Spleen (tissue), 11 donors: ENCODE results near the gene RPUSD1. TPM values are rescaled to one million over a fixed set of nuclear protein-coding genes. Genes with fewer than 3 reads are reported as not detected.

ENCODE experiments used
- DNase-seq: peaks from one replicate; pipeline ENCODE4 v3.0.0-alpha.2; 2020
- H3K27ac ChIP-seq, 8 donors: fragments of 200-600 bp; sonication (generic) in 7 of 8; 1 replicate in 4 of 8; 2 replicates in 4 of 8; pipeline versions ENCODE4 v1.5.0 to v1.8.0; 2016 to 2021; ENCODE audit warnings: inconsistent platforms in 4 of 8, mild to moderate bottlenecking in 4 of 8, moderate library complexity in 1 of 8
- H3K27me3 ChIP-seq, 7 donors: fragments of 200-600 bp; sonication (generic) in 6 of 7; replicated peaks in 1 of 7; 1 replicate in 4 of 7; 2 replicates in 3 of 7; pipeline versions ENCODE4 v1.5.0 to v1.8.0; 2016 to 2021; ENCODE audit warnings: inconsistent platforms in 3 of 7, mild to moderate bottlenecking in 1 of 7
- H3K36me3 ChIP-seq, 6 donors: fragments of 200-600 bp; sonication (generic) in 5 of 6; 1 replicate in 4 of 6; 2 replicates in 2 of 6; pipeline versions ENCODE4 v1.5.0 to v1.8.0; 2016 to 2021; ENCODE audit warnings: inconsistent platforms in 2 of 6
- H3K4me1 ChIP-seq, 6 donors: fragments of 200-600 bp; sonication (generic) in 5 of 6; 1 replicate in 3 of 6; 2 replicates in 3 of 6; pipeline versions ENCODE4 v1.5.0 to v1.8.0; 2016 to 2021; ENCODE audit warnings: inconsistent platforms in 3 of 6
- H3K4me3 ChIP-seq, 8 donors: fragments of 200-600 bp; sonication (generic) in 7 of 8; 1 replicate in 4 of 8; 2 replicates in 4 of 8; pipeline versions ENCODE4 v1.5.0 to v1.8.0; 2016 to 2021; ENCODE audit warnings: inconsistent platforms in 4 of 8, mild to moderate bottlenecking in 4 of 8, moderate library complexity in 2 of 8
- H3K9me3 ChIP-seq, 8 donors: fragments of 200-600 bp; sonication (generic) in 7 of 8; 1 replicate in 4 of 8; 2 replicates in 4 of 8; pipeline versions ENCODE4 v1.5.0 to v1.8.0; 2016 to 2021; ENCODE audit warnings: inconsistent platforms in 4 of 8
- CTCF ChIP-seq, 11 experiments: fragments of 200-600 bp in 7 of 11; fragments of 450-650 bp in 4 of 11; sonication (generic) in 4 of 11; IDR thresholded peaks in 8 of 11; conservative IDR thresholded peaks in 3 of 11; 1 replicate in 7 of 11; 2 replicates in 4 of 11; pipeline versions ENCODE4 v1.4.0 to v1.8.0; 2016 to 2021; ENCODE audit warnings: antibody characterized with exemption in 11 of 11, inconsistent platforms in 4 of 11, mild to moderate bottlenecking in 1 of 11
- POLR2A ChIP-seq, 3 donors: fragments of 450-650 bp; IDR thresholded peaks; one replicate each; pipeline ENCODE4 v1.5.1; 2017; ENCODE audit warnings: antibody characterized with exemption in 3 of 3, mild to moderate bottlenecking in 1 of 3
- POLR2AphosphoS5 ChIP-seq, 3 donors: sonication (generic); formaldehyde crosslinking; IDR thresholded peaks; one replicate each; pipeline ENCODE4 v1.5.1; 2017; ENCODE audit warnings: antibody characterized with exemption in 3 of 3
- WGBS, 5 donors: extraction: QIAGEN DNeasy Blood & Tissue Kit in 3 of 5; methylation state at CpG; one replicate each; pipeline versions ENCODE4 v1.1.5 to v1.1.7; 2013 to 2018; 5-methylcytosine and 5-hydroxymethylcytosine counted together
- intact Hi-C: fragments of 100-400 bp; cut with DNase I; formaldehyde crosslinking; loops from one replicate; pipeline ENCODE4 v1.15.0; 2023; ENCODE audit warnings: low total_unique reads
- polyA plus RNA-seq, 3 donors: library from polyadenylated mRNA; stranded (reverse); fragments of 200-250 nt; gene quantifications; one replicate each; pipeline ENCODE4 v1.2.1, GENCODE V29; 2013
- total RNA-seq, 7 donors: library from RNA; depleted of rRNA in 3 of 7; stranded (reverse); fragments of >200 nt in 3 of 7; fragmentation: NEBNext Ultra II Directional in 4 of 7; extraction: Animal tissue kit (Norgen Biotek cat#: 25700) in 4 of 7; gene quantifications; one replicate each; pipeline versions ENCODE4 v1.1.0 to v1.2.1, GENCODE V29; 2016 to 2021
- donor health status: healthy with polysubstance abuse.
- donor health status: DM: no; HTN: no; CAD: no; lungs with moderate emphysema.
- donor health status: DM: no; HTN: no; CAD: no.
- donor health status: Bipolar disorder and iron deficiency.
- donor health status: healthy.
- donor health status: DM: no; HTN: no; CAD: no.
- donor health status: DM: yes; HTN: yes; CAD: no.

The RPUSD1 gene
- total and polyA plus RNA-seq, 10 donors: 17.9 to 34.2 (median 21.7) TPM

DNA sequence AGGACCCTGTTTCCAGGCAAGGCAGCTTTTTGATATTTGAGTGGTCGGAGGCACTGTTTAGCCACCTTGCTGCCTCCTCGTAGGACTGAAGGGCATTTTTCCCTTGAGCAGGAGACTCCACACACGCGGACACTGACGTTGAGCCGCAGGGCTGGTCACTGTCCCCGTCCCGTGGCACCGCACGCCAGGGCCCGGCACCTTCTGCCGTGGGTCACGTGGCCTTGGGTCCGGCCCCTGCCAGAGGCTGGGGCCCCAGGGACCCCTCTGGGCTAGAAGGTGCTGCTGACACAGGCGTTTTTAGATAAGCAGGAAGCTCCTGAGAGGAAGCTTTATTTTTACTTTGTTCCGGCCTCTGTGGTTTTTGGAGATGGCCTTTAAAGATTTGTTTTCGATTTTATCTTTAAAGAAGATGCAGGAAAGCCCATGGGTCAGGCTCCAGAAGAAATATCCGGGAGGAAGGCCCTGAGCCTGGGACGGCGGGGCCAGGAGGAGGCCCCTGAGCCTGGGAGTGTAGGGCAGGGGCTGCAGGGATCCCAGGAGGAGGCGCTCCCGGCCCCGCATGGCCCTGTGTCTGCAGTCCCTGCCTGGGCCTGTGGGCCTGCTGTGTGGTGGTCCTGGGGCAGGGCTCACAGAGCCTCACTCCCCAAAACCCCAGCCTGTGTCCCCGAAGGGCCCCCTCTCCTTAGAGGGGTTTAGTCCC lies 42.8 kb upstream of the RPUSD1 start:
- DNase-seq: no peak
- intact Hi-C loops: no loop called here
- TF ChIP-seq POLR2A (IDR thresholded peaks at IDR 0.05) (no peak), POLR2AphosphoS5 (IDR thresholded peaks at IDR 0.05) (peak in 2 of 3 donors; percentile 54 to 58), CTCF (IDR thresholded peaks at IDR 0.05 in 8 of 11, conservative IDR thresholded peaks at IDR 0.05 in 3 of 11) (no peak)
- H3K36me3 ChIP-seq: no peaks in the 10 kb centered on the region
- peaks cover 0 to 18% (median 7%) of the 10 kb centered on the region in 6 donors for H3K4me1 ChIP-seq
- peaks cover 0 to 22% (median 10%) of the 10 kb centered on the region in 8 donors for H3K9me3 ChIP-seq
- 20 to 41% (median 27%) methylated on average over 16 to 24 of the region's 24 CpGs for WGBS, 5 donors
- H3K27ac ChIP-seq: peak overlapping the region in 2 of 8 donors; percentile 15 to 17
- H3K27me3 ChIP-seq: peaks cover 0 to 52% (median 0%) of the 10 kb centered on the region in 7 donors
- no peak overlapping the region for H3K4me3 ChIP-seq

DNA sequence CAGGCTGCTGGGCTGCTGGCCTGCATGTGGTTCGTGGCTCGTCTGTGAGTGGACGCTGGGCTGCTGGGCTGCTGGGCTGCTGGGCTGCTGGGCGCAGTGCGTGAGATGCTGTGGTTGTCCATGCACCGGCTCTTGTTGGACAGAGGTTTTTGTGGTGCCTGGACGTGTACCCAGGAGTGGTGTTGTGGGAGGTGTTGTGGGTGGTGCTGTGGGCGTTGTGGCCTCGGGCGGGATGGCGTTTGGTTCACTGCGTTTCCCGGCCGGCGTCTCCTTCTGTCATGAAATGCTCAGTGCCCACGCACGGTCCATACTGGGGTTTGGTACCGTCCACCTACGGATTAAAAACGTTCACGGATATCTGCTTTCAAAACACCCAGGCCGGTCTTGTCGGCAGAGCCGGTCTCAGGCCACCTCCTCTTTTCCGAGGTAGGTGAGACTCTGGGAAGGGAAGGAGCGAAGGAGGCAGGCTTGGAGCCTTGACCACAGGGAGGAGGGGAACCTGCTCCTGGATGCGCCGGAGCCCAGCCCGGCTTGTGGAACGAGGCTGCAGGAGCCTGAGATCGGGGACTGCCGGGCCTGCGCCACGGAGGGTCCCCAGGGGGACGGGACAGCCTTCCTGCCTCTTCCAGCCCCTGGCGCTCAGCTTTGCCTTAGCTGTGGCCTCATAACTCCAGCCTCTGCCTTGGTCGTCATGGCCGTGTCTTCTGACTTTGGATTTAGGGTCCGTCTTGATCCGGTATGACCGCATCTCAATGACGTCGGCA lies 42.1 kb upstream of the RPUSD1 start:
- no peak overlapping the region for H3K27ac ChIP-seq
- peaks cover 0 to 14% (median 3%) of the 10 kb centered on the region in 8 donors for H3K9me3 ChIP-seq
- 81 to 88% (median 84%) methylated on average over 27 to 43 of the region's 43 CpGs for WGBS, 5 donors
- H3K4me3 ChIP-seq: no peak overlapping the region
- no peaks in the 10 kb centered on the region for H3K36me3 ChIP-seq
- H3K27me3 ChIP-seq: peaks cover 0 to 60% (median 0%) of the 10 kb centered on the region in 7 donors
- TF ChIP-seq POLR2AphosphoS5 (IDR thresholded peaks at IDR 0.05): no peak
- no peak for TF ChIP-seq POLR2A (IDR thresholded peaks at IDR 0.05)
- DNase-seq: no peak
- peaks cover 0 to 25% (median 9%) of the 10 kb centered on the region in 6 donors for H3K4me1 ChIP-seq
- intact Hi-C loops: no loop called here

DNA sequence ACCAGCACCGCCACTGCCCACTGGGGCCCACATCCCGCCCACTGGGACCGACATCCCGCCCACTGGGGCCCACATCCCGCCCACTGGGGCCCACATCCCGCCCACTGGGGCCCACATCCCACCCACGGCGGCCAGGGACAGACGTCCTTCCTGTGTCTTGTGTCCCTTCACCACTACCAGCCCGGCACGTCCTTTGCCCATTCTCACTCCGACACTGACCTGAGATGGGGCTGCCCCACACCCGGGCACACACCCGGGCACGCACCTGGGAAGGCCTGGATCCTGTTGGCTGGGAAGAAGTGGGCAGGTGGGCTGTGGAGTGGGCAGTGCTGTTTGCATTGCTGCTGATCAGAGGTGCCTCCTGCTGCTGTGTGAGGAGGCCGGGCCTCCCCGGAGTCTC lies 40.7 kb upstream of the RPUSD1 start:
- Histone ChIP-seq H3K4me3 (no peak overlapping the region), H3K36me3 (no peaks in the 10 kb centered on the region), H3K27me3 (peaks cover 0 to 74% (median 0%) of the 10 kb centered on the region in 7 donors), H3K9me3 (peaks cover 0 to 5% (median 0%) of the 10 kb centered on the region in 8 donors), H3K27ac (no peak overlapping the region), H3K4me1 (peaks cover 0 to 31% (median 13%) of the 10 kb centered on the region in 6 donors)
- 76 to 89% (median 84%) methylated on average over 13 to 17 of the region's 17 CpGs for WGBS, 5 donors
- DNase-seq: no peak
- TF ChIP-seq POLR2AphosphoS5 (IDR thresholded peaks at IDR 0.05): no peak
- TF ChIP-seq POLR2A (IDR thresholded peaks at IDR 0.05): no peak
- TF ChIP-seq CTCF (IDR thresholded peaks at IDR 0.05 in 8 of 11, conservative IDR thresholded peaks at IDR 0.05 in 3 of 11): no peak
- intact Hi-C loops: no loop called here

DNA sequence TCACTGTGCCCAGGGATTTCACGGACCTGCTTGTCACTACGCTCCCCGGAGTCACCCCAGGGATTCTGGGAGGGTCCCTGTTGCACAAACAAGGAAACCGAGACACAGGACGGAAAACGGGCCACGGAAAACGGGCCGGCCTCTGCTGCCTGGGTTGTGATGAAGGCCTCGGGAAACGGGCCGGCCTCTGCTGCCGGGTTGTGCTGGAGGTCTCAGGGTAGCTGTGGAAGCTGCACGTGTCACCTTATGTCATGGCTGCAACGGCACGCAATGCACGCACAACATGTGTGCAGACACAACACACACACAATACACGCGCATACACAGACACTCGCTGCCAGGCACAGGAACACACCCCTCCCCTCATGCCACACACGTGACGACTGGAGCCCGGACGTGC lies 39.3 kb upstream of the RPUSD1 start:
- Histone ChIP-seq H3K36me3 (no peaks in the 10 kb centered on the region), H3K27me3 (peaks cover 0 to 82% (median 0%) of the 10 kb centered on the region in 7 donors), H3K4me1 (peaks cover 0 to 31% (median 13%) of the 10 kb centered on the region in 6 donors), H3K27ac (no peak overlapping the region), H3K4me3 (no peak overlapping the region), H3K9me3 (no peaks in the 10 kb centered on the region)
- DNase-seq: no peak
- intact Hi-C loops: no loop called here
- WGBS, 5 donors: 84 to 96% (median 91%) methylated on average over 24 of the region's 24 CpGs
- TF ChIP-seq CTCF (IDR thresholded peaks at IDR 0.05 in 8 of 11, conservative IDR thresholded peaks at IDR 0.05 in 3 of 11) (no peak), POLR2A (IDR thresholded peaks at IDR 0.05) (no peak), POLR2AphosphoS5 (IDR thresholded peaks at IDR 0.05) (no peak)
